ENCODE measurements around the gene TNFRSF25. TPM values are rescaled to one million over a fixed set of nuclear protein-coding genes. Genes with fewer than 3 reads are reported as not detected.

TNFRSF25 gene
- total and polyA plus RNA-seq, 2 experiments from 2014 or later = 3.1 to 5.6 TPM

DNA sequence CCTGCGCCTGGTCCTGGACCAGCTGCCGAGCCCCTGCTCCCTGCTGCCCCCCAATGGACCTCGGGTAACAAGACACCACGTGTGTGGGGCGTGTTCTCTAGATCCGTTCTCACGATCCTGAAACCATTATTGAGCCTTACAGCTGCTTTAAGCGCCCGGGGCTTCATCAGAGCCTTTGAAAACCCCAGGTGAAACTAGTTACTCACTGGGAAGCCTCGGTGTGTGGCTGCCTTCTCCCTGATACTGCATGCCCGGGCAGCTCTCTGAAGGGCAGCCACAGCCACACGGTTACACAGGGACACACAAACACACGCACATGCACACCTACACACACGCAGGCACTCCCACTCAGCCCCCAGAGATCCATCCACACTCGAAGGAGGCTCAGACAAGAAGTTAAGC is 51.5 kb downstream of the TNFRSF25 start:
- Histone ChIP-seq H3F3A (ENCODE audit: insufficient read depth) (no peaks in the 10 kb centered on the region), H3K9me2 (ENCODE audit: insufficient read depth) (no peaks in the 10 kb centered on the region), H3K4me3 (peak overlapping the region; percentile 44; the same call in 1 of the 2 replicates), H3K27me3 (replicated peaks; ENCODE audit: insufficient read depth) (peaks cover 54% of the 10 kb centered on the region), H4K20me1 (ENCODE audit: insufficient read depth) (no peaks in the 10 kb centered on the region), H3K9me3 (ENCODE audit: low read depth) (no peaks in the 10 kb centered on the region), H3K4me2 (ENCODE audit: unreplicated experiment) (peak overlapping the region; percentile 28), H3K9ac (no peak overlapping the region), H3K36me3 (ENCODE audit: low read depth) (no peaks in the 10 kb centered on the region), H2AFZ (peak overlapping the region; percentile 51), H3K27ac (no peak overlapping the region), H3K79me2 (ENCODE audit: insufficient read depth) (no peaks in the 10 kb centered on the region), H3K4me1 (ENCODE audit: insufficient read depth) (0 out of 2 replicates have a peak, but pooled peaks cover 5% of the 10 kb centered on the region)
- DNase-seq = peak; percentile 74
- in situ Hi-C loops (cut with MboI) = no loop called here
- no peak for TF ChIP-seq EZH2 (IDR thresholded peaks at IDR 0.05; ENCODE audit: insufficient read depth, poor library complexity, severe bottlenecking)
- TF ChIP-seq EZH2phosphoT487 (IDR thresholded peaks at IDR 0.05; ENCODE audit: insufficient read depth, low read depth) = no peak
- 10 to 11% methylated on average over 15 of the region's 15 CpGs for WGBS, 2 experiments (ENCODE audit: low coverage in 1 of 2, low lambda C conversion rate in 2 of 2, missing lambda C conversion rate in 2 of 2)

DNA sequence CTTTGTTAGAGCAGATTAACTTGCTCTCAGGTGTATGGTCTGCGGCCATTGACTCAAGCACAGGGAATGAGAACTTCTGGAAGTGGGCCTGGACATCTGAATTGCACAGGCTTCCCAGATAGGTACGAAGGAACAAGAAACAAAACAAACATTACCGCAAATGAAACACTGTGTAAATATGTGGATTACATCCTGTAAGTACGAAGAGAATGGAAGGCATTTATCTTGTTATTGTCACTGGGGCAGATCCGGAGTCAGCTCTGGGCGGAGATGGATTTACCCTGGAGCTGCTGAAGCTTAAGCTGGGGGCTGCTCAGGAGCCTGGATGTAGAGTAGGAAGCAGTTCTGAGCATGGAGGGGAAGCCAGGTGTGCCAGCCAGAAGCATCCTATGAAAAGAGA is 53.1 kb downstream of the TNFRSF25 start:
- in situ Hi-C loops (cut with MboI) = no loop called here
- no peaks in the 10 kb centered on the region for H4K20me1 ChIP-seq (ENCODE audit: insufficient read depth)
- no peak overlapping the region for H3K9ac ChIP-seq
- no peaks in the 10 kb centered on the region for H3F3A ChIP-seq (ENCODE audit: insufficient read depth)
- no peak overlapping the region for H3K4me2 ChIP-seq (ENCODE audit: unreplicated experiment)
- no peak for TF ChIP-seq EZH2phosphoT487 (IDR thresholded peaks at IDR 0.05; ENCODE audit: insufficient read depth, low read depth)
- no peak for TF ChIP-seq EZH2 (IDR thresholded peaks at IDR 0.05; ENCODE audit: insufficient read depth, poor library complexity, severe bottlenecking)
- DNase-seq = no peak
- H3K4me1 ChIP-seq (ENCODE audit: insufficient read depth) = 0 out of 2 replicates have a peak, but pooled peaks cover 5% of the 10 kb centered on the region
- H2AFZ ChIP-seq = no peak overlapping the region
- H3K36me3 ChIP-seq (ENCODE audit: low read depth) = no peaks in the 10 kb centered on the region
- no peak overlapping the region for H3K4me3 ChIP-seq
- no peaks in the 10 kb centered on the region for H3K9me3 ChIP-seq (ENCODE audit: low read depth)
- H3K79me2 ChIP-seq (ENCODE audit: insufficient read depth) = no peaks in the 10 kb centered on the region
- 71 to 75% methylated on average over 6 of the region's 6 CpGs for WGBS, 2 experiments (ENCODE audit: low coverage in 1 of 2, low lambda C conversion rate in 2 of 2, missing lambda C conversion rate in 2 of 2)
- H3K27ac ChIP-seq = no peak overlapping the region
- no peaks in the 10 kb centered on the region for H3K9me2 ChIP-seq (ENCODE audit: insufficient read depth)
- peaks cover 39% of the 10 kb centered on the region for H3K27me3 ChIP-seq (replicated peaks; ENCODE audit: insufficient read depth)

Small RNA genes lying within 50 kb of the gene (microRNA-seq; reads per million reads assigned to microRNA genes)
- gene MIR4252 (ENCODE audit: borderline number of aligned reads) = not detected

Small RNA genes lying within 50 kb of the gene (small RNA-seq; reads per million reads assigned to genes)
- gene MIR4252 (ENCODE audit: low read depth, low replicate concordance) = not detected

Other genes with a start within 250 kb of the TNFRSF25 start
- 110 and 119 TPM in 2 replicates for gene ICMT, start 230.2 kb downstream of the TNFRSF25 start, total RNA-seq (2014; rRNA removed; shearing (Covaris generic))
- 69.4 and 71.5 TPM in 2 replicates for gene ICMT, start 230.2 kb downstream of the TNFRSF25 start, polyA plus RNA-seq (2016; fragmentation: Nextera tagmentation; extraction: Ambion mirVana)
- not detected in 2 replicates for gene HES3, start 222.0 kb downstream of the TNFRSF25 start, total RNA-seq (2014; rRNA removed; shearing (Covaris generic))
- not detected in 2 replicates for gene HES3, start 222.0 kb downstream of the TNFRSF25 start, polyA plus RNA-seq (2016; fragmentation: Nextera tagmentation; extraction: Ambion mirVana)
- 8.0 and 8.6 TPM in 2 replicates for gene GPR153, start 205.1 kb downstream of the TNFRSF25 start, total RNA-seq (2014; rRNA removed; shearing (Covaris generic))
- 0.69 and 0.84 TPM in 2 replicates for gene GPR153, start 205.1 kb downstream of the TNFRSF25 start, polyA plus RNA-seq (2016; fragmentation: Nextera tagmentation; extraction: Ambion mirVana)
- gene ACOT7, start 72.4 kb downstream of the TNFRSF25 start, total RNA-seq (2014; rRNA removed; shearing (Covaris generic)) = 20.0 and 25.7 TPM in 2 replicates
- 74.7 and 79.2 TPM in 2 replicates for gene ACOT7, start 72.4 kb downstream of the TNFRSF25 start, polyA plus RNA-seq (2016; fragmentation: Nextera tagmentation; extraction: Ambion mirVana)
- gene HES2, start 46.3 kb downstream of the TNFRSF25 start, total RNA-seq (2014; rRNA removed; shearing (Covaris generic)) = not detected in 2 replicates
- not detected in 2 replicates for gene HES2, start 46.3 kb downstream of the TNFRSF25 start, polyA plus RNA-seq (2016; fragmentation: Nextera tagmentation; extraction: Ambion mirVana)
- not detected in 2 replicates for gene ESPN, start 41.4 kb downstream of the TNFRSF25 start, total RNA-seq (2014; rRNA removed; shearing (Covaris generic))
- not detected in 2 replicates for gene ESPN, start 41.4 kb downstream of the TNFRSF25 start, polyA plus RNA-seq (2016; fragmentation: Nextera tagmentation; extraction: Ambion mirVana)
- gene PLEKHG5, start 25.5 kb upstream of the TNFRSF25 start, total RNA-seq (2014; rRNA removed; shearing (Covaris generic)) = 7.0 and 7.6 TPM in 2 replicates
- 2.0 and 2.8 TPM in 2 replicates for gene PLEKHG5, start 25.5 kb upstream of the TNFRSF25 start, polyA plus RNA-seq (2016; fragmentation: Nextera tagmentation; extraction: Ambion mirVana)
- gene NOL9, start 88.3 kb upstream of the TNFRSF25 start, total RNA-seq (2014; rRNA removed; shearing (Covaris generic)) = 16.6 and 27.8 TPM in 2 replicates
- 13.0 and 15.7 TPM in 2 replicates for gene NOL9, start 88.3 kb upstream of the TNFRSF25 start, polyA plus RNA-seq (2016; fragmentation: Nextera tagmentation; extraction: Ambion mirVana)
- not detected in 2 replicates for gene TAS1R1, start 89.1 kb upstream of the TNFRSF25 start, total RNA-seq (2014; rRNA removed; shearing (Covaris generic))
- not detected in 2 replicates for gene TAS1R1, start 89.1 kb upstream of the TNFRSF25 start, polyA plus RNA-seq (2016; fragmentation: Nextera tagmentation; extraction: Ambion mirVana)
- 16.4 and 31.7 TPM in 2 replicates for gene ZBTB48, start 113.8 kb upstream of the TNFRSF25 start, total RNA-seq (2014; rRNA removed; shearing (Covaris generic))
- 11.2 and 15.4 TPM in 2 replicates for gene ZBTB48, start 113.8 kb upstream of the TNFRSF25 start, polyA plus RNA-seq (2016; fragmentation: Nextera tagmentation; extraction: Ambion mirVana)
- 39.3 and 52.9 TPM in 2 replicates for gene KLHL21, start 136.7 kb upstream of the TNFRSF25 start, total RNA-seq (2014; rRNA removed; shearing (Covaris generic))
- gene KLHL21, start 136.7 kb upstream of the TNFRSF25 start, polyA plus RNA-seq (2016; fragmentation: Nextera tagmentation; extraction: Ambion mirVana) = 16.6 and 17.7 TPM in 2 replicates
- 21.3 and 21.5 TPM in 2 replicates for gene PHF13, start 147.6 kb upstream of the TNFRSF25 start, total RNA-seq (2014; rRNA removed; shearing (Covaris generic))
- 11.2 and 11.6 TPM in 2 replicates for gene PHF13, start 147.6 kb upstream of the TNFRSF25 start, polyA plus RNA-seq (2016; fragmentation: Nextera tagmentation; extraction: Ambion mirVana)
- gene THAP3, start 158.7 kb upstream of the TNFRSF25 start, total RNA-seq (2014; rRNA removed; shearing (Covaris generic)) = 14.5 and 18.8 TPM in 2 replicates
- 19.0 and 19.5 TPM in 2 replicates for gene THAP3, start 158.7 kb upstream of the TNFRSF25 start, polyA plus RNA-seq (2016; fragmentation: Nextera tagmentation; extraction: Ambion mirVana)
- 23.4 and 28.9 TPM in 2 replicates for gene DNAJC11, start 235.6 kb upstream of the TNFRSF25 start, total RNA-seq (2014; rRNA removed; shearing (Covaris generic))
- gene DNAJC11, start 235.6 kb upstream of the TNFRSF25 start, polyA plus RNA-seq (2016; fragmentation: Nextera tagmentation; extraction: Ambion mirVana) = 40.6 and 46.9 TPM in 2 replicates